ENCODE data around the gene CEACAM8.
"Not testable (repeated sequence)": the region's sequence is repeated elsewhere in the genome, so short reads cannot be mapped to it uniquely, and the experiment has no call there.

Gene CEACAM8

DNA sequence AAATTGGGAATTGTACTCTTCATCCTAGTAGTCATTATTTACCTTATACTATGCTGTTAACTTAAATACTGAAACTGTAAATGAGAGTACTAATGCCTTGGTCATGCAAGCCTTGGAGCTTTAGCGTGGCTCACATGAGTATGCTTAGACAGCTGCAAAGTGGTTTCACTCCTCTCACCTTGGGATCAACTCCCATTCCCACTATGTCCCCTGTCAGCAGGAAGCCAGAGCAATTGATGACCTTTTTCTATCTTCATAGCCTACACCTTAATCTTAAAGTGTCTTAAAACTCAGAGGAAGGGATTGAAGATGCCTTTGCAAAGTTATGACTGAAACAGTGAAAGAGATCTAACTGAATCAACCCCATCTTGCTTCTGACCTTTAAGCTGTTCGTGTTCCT, 33.2 kb upstream of the CEACAM8 start:
- no peak overlapping the region for H3K4me3 ChIP-seq (replicated peaks; ENCODE audit: low read depth, low read length)
- no peak for DNase-seq (ENCODE audit: low read depth)
- TF ChIP-seq CTCF (IDR thresholded peaks at IDR 0.05; ENCODE audit: low read length, missing control alignments), result no peak

GRCh38 chr19:42626181-42626580, 31.5 kb upstream of the CEACAM8 start:
- no peak for DNase-seq (ENCODE audit: low read depth)
- H3K4me3 ChIP-seq (replicated peaks; ENCODE audit: low read depth, low read length), result no peak overlapping the region
- TF ChIP-seq CTCF (IDR thresholded peaks at IDR 0.05; ENCODE audit: low read length, missing control alignments), result no peak

- no peak for DNase-seq (ENCODE audit: low read depth)
- no peak for TF ChIP-seq CTCF (IDR thresholded peaks at IDR 0.05; ENCODE audit: low read length, missing control alignments)
- H3K4me3 ChIP-seq (replicated peaks; ENCODE audit: low read depth, low read length), result no peak overlapping the region
Observed at GRCh38 chr19:42619271-42619670, 24.5 kb upstream of the CEACAM8 start.

DNA sequence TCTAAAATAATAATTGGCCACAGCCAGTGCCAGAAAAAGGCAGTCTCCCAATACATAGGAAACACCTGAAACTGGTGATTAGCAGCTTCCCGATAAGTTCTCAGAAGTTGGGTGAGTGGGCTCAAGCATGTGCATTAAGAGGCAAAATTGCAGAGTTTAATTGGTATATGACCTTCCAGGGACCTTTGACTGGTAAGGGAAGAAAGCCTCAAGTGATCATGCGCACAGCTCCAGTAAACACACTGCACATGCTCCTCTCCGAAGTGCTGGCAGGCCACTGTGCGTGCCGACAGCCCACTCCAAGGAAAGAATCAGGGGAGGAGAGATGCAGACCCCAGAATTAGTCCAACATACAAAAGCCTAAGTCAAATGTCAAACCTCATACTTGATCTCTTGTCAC, 18.9 kb upstream of the CEACAM8 start:
- H3K4me3 ChIP-seq (replicated peaks; ENCODE audit: low read depth, low read length), result no peak overlapping the region
- no peak for TF ChIP-seq CTCF (IDR thresholded peaks at IDR 0.05; ENCODE audit: low read length, missing control alignments)
- no peak for DNase-seq (ENCODE audit: low read depth)

GRCh38 chr19:42610401-42610915, 15.7 kb upstream of the CEACAM8 start:
- not testable (repeated sequence) for DNase-seq (ENCODE audit: low read depth); H3K4me3 ChIP-seq (replicated peaks; ENCODE audit: low read depth, low read length)

DNA sequence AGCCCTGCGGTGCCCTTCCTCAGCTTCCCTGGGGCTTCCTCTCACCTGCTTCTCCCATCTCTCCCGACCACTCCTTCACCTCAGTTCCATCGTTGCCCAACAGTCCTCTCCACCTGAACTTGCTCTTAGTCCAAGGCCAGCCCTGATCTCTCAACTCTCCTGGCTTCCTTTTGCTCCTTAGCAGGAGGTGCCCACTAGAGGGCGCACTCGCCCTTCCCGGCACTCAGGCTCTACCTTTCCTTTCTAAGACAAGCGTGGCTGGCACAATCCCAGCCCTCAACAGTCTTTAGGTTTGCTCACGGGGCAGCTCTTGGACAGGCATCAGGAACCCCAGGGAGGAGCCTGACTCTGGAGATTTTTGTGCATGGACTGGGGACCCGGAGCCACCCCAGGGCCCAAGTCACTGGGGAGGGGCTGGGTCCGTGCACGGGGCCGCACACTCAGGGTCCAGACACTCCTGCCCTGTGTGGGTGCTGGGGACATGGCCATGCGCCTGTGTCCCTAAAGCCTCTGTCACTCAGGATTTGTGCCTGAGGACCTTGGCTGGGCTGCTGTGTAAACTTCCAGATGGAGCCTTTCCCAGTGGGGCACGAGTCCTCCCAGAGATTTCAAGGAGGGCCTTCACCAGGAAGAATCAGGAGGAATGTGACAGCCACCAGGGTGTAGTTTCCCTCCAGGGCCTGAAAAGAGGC, 12.1 kb upstream of the CEACAM8 start:
- no peak overlapping the region for H3K4me3 ChIP-seq (replicated peaks; ENCODE audit: low read depth, low read length)
- peak; percentile 33 for DNase-seq (ENCODE audit: low read depth)
- TF ChIP-seq CTCF (IDR thresholded peaks at IDR 0.05; ENCODE audit: low read length, missing control alignments), result peak; percentile 64

GRCh38 chr19:42601811-42602443, 7.2 kb upstream of the CEACAM8 start:
- DNase-seq (ENCODE audit: low read depth), result peak; percentile 46
- H3K4me3 ChIP-seq (replicated peaks; ENCODE audit: low read depth, low read length), result no peak overlapping the region
- TF ChIP-seq CTCF (IDR thresholded peaks at IDR 0.05; ENCODE audit: low read length, missing control alignments), result no peak

All from fibroblast of pulmonary artery (primary cell).